Measurements from ENCODE around the gene CAV3. TPM values are rescaled to one million over a fixed set of nuclear protein-coding genes. Genes with fewer than 3 reads are reported as not detected.
"Not testable (repeated sequence)": the region's sequence is repeated elsewhere in the genome, so short reads cannot be mapped to it uniquely, and the experiment has no call there.

Gene CAV3
- total RNA-seq, 3 donors from 2014 or later: not detected

GRCh38 chr3:8709801-8710507, 23.6 kb upstream of the CAV3 start:
- ATAC-seq (no peak), DNase-seq (no peak)
- intact Hi-C loops (cut with DNase I, micrococcal nuclease): no loop called here
- Histone ChIP-seq H3K4me3 (no peak overlapping the region), H3K9me3 (no peaks in the 10 kb centered on the region), H3K4me1 (ENCODE audit: low read depth) (no peaks in the 10 kb centered on the region), H3K36me3 (ENCODE audit: low read depth) (no peaks in the 10 kb centered on the region)
- no peak for TF ChIP-seq CTCF (IDR thresholded peaks at IDR 0.05)

DNA sequence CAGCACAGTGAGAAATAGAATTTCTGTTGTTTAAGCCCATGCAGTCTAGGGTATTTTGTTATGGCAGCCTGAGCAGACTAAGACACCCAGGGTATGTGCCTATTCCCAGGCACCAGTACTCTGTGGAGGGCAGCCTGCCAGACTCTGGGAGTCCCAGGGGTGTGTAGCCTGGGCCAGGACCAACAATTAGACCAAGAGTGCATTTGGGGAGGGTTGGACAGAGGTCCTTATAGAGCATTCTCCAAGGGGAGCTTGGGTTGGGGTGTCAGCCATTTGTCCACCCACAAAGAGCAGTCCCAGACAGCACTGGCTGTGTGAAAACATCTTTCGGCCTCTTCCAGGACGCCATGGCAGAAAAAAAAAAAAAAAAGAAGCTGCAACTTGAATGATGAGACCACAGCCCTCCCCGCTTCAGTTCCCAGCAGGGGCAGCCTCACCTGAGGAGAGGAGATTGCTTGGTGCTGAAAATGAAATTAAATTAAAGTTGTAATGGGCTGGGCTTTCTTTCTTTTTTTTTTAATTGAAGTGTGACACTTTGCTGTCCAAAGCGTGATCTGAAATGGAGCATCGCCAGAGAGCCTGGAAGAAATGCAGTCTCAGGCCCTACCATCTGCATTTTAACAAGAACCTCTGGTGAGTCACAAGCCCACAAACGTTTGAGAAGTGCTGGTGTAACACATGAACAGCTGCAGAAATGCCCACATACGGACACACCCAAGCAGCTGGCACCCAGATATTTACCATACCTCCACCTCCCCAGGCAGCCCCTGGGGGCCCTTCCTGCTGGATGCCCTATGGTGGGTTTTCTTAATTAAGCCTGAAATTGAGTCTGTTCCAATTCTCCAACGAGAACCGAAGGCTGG, 21.3 kb upstream of the CAV3 start:
- H3K9me3 ChIP-seq: no peaks in the 10 kb centered on the region
- TF ChIP-seq CTCF (IDR thresholded peaks at IDR 0.05): no peak
- no peak overlapping the region for H3K4me3 ChIP-seq
- ATAC-seq (no peak), DNase-seq (no peak)
- intact Hi-C loops (cut with DNase I, micrococcal nuclease): no loop called here
- no peaks in the 10 kb centered on the region for H3K36me3 ChIP-seq (ENCODE audit: low read depth)
- H3K4me1 ChIP-seq (ENCODE audit: low read depth): no peaks in the 10 kb centered on the region

- ATAC-seq (no peak), DNase-seq (no peak)
- Histone ChIP-seq H3K4me1 (ENCODE audit: low read depth) (no peaks in the 10 kb centered on the region), H3K4me3 (no peak overlapping the region), H3K9me3 (no peaks in the 10 kb centered on the region), H3K36me3 (ENCODE audit: low read depth) (no peaks in the 10 kb centered on the region)
- intact Hi-C loops (cut with DNase I, micrococcal nuclease): no loop called here
- no peak for TF ChIP-seq CTCF (IDR thresholded peaks at IDR 0.05)
Observed at GRCh38 chr3:8712908-8713255, 20.7 kb upstream of the CAV3 start.

GRCh38 chr3:8713901-8714759, 19.5 kb upstream of the CAV3 start:
- no peak for TF ChIP-seq CTCF (IDR thresholded peaks at IDR 0.05)
- ATAC-seq (peak; percentile 51), DNase-seq (peak in 1 of 3 donors; percentile 4)
- no peaks in the 10 kb centered on the region for H3K36me3 ChIP-seq (ENCODE audit: low read depth)
- H3K4me3 ChIP-seq: no peak overlapping the region
- no peaks in the 10 kb centered on the region for H3K4me1 ChIP-seq (ENCODE audit: low read depth)
- no peaks in the 10 kb centered on the region for H3K9me3 ChIP-seq
- intact Hi-C loops (cut with DNase I, micrococcal nuclease): no loop called here

DNA sequence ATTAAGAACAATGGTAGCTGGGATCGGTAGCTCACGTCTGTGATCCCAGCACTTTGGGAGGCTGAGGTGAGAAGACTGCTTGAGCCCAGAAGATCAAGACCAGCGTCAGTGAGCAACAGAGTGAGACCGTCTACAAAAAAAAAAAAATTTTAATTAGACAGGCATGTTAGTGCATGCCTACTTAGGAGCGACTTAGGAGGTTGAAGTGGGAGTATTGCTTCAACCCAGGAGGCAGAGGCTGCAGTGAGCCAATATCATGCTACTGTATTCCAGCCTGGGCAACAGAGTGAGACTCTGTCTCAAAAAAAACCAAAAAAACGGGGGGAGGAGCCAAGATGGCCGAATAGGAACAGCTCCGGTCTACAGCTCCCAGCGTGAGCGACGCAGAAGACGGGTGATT, 17.8 kb upstream of the CAV3 start:
- H3K4me1 ChIP-seq (ENCODE audit: low read depth); ATAC-seq; H3K4me3 ChIP-seq; H3K36me3 ChIP-seq (ENCODE audit: low read depth); H3K9me3 ChIP-seq; intact Hi-C loops (cut with DNase I, micrococcal nuclease); DNase-seq: not testable (repeated sequence)
